Loucy (cell line): ENCODE results near the gene ARHGAP42.

ENCODE experiments used
- H2AFZ ChIP-seq: fragments of 200-600 bp; sonication (generic); 2 replicates; pipeline ENCODE4 v1.6.0; 2016; ENCODE audit warnings: antibody characterized with exemption, mild to moderate bottlenecking, low read length, moderate library complexity
- H3F3A ChIP-seq: fragments of 200-600 bp; 2 replicates; pipeline ENCODE4 v1.6.0; 2016; ENCODE audit warnings: antibody characterized with exemption, low read depth, mild to moderate bottlenecking
- H3K27me3 ChIP-seq: fragments of 200-600 bp; sonication (generic); 2 replicates; pipeline ENCODE4 v1.6.1; 2014; ENCODE audit warnings: low read length, mild to moderate bottlenecking; ENCODE audit not compliant: insufficient read depth, poor library complexity, severe bottlenecking
- H3K36me3 ChIP-seq: fragments of 200-600 bp; sonication (generic); 2 replicates; pipeline ENCODE4 v1.6.1; 2016; ENCODE audit warnings: low read length; ENCODE audit not compliant: insufficient read depth
- H3K4me1 ChIP-seq: fragments of 200-600 bp; sonication (generic); 2 replicates; pipeline ENCODE4 v1.5.1; 2014; ENCODE audit warnings: low read length, mild to moderate bottlenecking; ENCODE audit not compliant: insufficient read depth, poor library complexity, severe bottlenecking
- H3K4me2 ChIP-seq: fragments of 200-600 bp; sonication (generic); 2 replicates; pipeline ENCODE4 v1.6.0; 2014; ENCODE audit warnings: antibody characterized with exemption, low read length, low read depth, mild to moderate bottlenecking; ENCODE audit not compliant: poor library complexity, severe bottlenecking
- H3K4me3 ChIP-seq: fragments of 200-600 bp; sonication (generic); 2 replicates; pipeline ENCODE4 v1.5.1; 2014; ENCODE audit warnings: low read length, mild to moderate bottlenecking, mixed read lengths; ENCODE audit not compliant: poor library complexity, severe bottlenecking
- H3K79me2 ChIP-seq: fragments of 200-600 bp; sonication (generic); 2 replicates; pipeline ENCODE4 v1.6.1; 2014; ENCODE audit warnings: low read length; ENCODE audit not compliant: insufficient read depth
- H3K9ac ChIP-seq: fragments of 200-600 bp; sonication (generic); 2 replicates; pipeline ENCODE4 v1.6.0; 2014; ENCODE audit warnings: mild to moderate bottlenecking, low read depth, low read length, moderate library complexity; ENCODE audit not compliant: poor library complexity, severe bottlenecking
- H3K9me2 ChIP-seq: fragments of 200-600 bp; sonication (generic); replicated peaks from 2 replicates; pipeline ENCODE4 v1.6.1; 2016; ENCODE audit warnings: low read depth, low read length, mixed read lengths
- H3K9me3 ChIP-seq: fragments of 200-600 bp; sonication (generic); 2 replicates; pipeline ENCODE4 v1.6.1; 2014; ENCODE audit warnings: mild to moderate bottlenecking, antibody characterized with exemption, low read length, low read depth; ENCODE audit not compliant: insufficient read depth
- H4K20me1 ChIP-seq: fragments of 200-600 bp; sonication (generic); 2 replicates; pipeline ENCODE4 v1.6.0; 2014; ENCODE audit warnings: antibody characterized with exemption, low read length, mild to moderate bottlenecking; ENCODE audit not compliant: insufficient read depth, poor library complexity, severe bottlenecking
- EZH2phosphoT487 ChIP-seq: fragments of 200-600 bp; IDR thresholded peaks from 2 replicates; pipeline ENCODE4 v1.6.1; 2018; ENCODE audit warnings: antibody characterized with exemption, mild to moderate bottlenecking, moderate library complexity, borderline replicate concordance
- TF ChIP-seq, protein P1 (sequence below): fragments of 200-600 bp; sonication (generic); conservative IDR thresholded peaks from 2 replicates; pipeline ENCODE4 v1.5.1; 2014; ENCODE audit warnings: mild to moderate bottlenecking, antibody characterized with exemption, low read length

Gene ARHGAP42

GRCh38 chr11:100719809-100720221 lies 32.7 kb downstream of the ARHGAP42 start:
- Histone ChIP-seq H3K9me2 (no peaks in the 10 kb centered on the region), H3K79me2 (no peaks in the 10 kb centered on the region), H3K27me3 (no peaks in the 10 kb centered on the region), H2AFZ (no peak overlapping the region), H3K36me3 (no peaks in the 10 kb centered on the region), H4K20me1 (no peaks in the 10 kb centered on the region), H3K4me3 (no peak overlapping the region), H3K4me2 (no peak overlapping the region), H3K9ac (no peak overlapping the region), H3K9me3 (no peaks in the 10 kb centered on the region), H3K4me1 (no peaks in the 10 kb centered on the region), H3F3A (no peaks in the 10 kb centered on the region)
- TF ChIP-seq, protein P1, sequence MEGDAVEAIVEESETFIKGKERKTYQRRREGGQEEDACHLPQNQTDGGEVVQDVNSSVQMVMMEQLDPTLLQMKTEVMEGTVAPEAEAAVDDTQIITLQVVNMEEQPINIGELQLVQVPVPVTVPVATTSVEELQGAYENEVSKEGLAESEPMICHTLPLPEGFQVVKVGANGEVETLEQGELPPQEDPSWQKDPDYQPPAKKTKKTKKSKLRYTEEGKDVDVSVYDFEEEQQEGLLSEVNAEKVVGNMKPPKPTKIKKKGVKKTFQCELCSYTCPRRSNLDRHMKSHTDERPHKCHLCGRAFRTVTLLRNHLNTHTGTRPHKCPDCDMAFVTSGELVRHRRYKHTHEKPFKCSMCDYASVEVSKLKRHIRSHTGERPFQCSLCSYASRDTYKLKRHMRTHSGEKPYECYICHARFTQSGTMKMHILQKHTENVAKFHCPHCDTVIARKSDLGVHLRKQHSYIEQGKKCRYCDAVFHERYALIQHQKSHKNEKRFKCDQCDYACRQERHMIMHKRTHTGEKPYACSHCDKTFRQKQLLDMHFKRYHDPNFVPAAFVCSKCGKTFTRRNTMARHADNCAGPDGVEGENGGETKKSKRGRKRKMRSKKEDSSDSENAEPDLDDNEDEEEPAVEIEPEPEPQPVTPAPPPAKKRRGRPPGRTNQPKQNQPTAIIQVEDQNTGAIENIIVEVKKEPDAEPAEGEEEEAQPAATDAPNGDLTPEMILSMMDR: no peak
- TF ChIP-seq EZH2phosphoT487: no peak

DNA sequence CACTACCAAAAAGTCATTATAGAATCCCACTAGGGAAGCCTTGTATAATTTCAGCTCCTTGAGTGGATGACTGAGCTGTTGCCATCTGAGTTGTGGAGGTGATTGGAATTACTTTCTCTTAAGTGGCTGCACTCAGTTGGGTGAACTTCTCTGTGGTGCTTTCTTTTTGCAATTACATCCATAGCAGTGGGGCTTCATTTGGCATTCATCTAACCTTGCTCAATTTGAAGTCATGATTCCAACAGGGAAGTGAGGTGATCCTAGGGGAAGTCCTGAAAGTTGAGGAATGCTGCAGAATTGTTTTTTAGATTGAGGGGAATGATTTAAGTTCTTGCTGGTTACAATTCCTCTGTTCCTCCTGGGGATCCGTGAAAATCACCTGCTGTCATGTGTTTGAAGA lies 39.6 kb downstream of the ARHGAP42 start:
- no peak overlapping the region for H3K4me2 ChIP-seq
- no peaks in the 10 kb centered on the region for H3K9me3 ChIP-seq
- H3K4me3 ChIP-seq: no peak overlapping the region
- H3F3A ChIP-seq: no peaks in the 10 kb centered on the region
- no peaks in the 10 kb centered on the region for H3K27me3 ChIP-seq
- TF ChIP-seq, protein P1: no peak
- TF ChIP-seq EZH2phosphoT487: no peak
- H3K4me1 ChIP-seq: no peaks in the 10 kb centered on the region
- no peaks in the 10 kb centered on the region for H3K79me2 ChIP-seq
- no peak overlapping the region for H2AFZ ChIP-seq
- H3K36me3 ChIP-seq: no peaks in the 10 kb centered on the region
- no peaks in the 10 kb centered on the region for H4K20me1 ChIP-seq
- H3K9ac ChIP-seq: no peak overlapping the region
- no peaks in the 10 kb centered on the region for H3K9me2 ChIP-seq

- Histone ChIP-seq H3K4me2 (no peak overlapping the region), H2AFZ (no peak overlapping the region), H3K9me2 (no peaks in the 10 kb centered on the region), H3K27me3 (no peaks in the 10 kb centered on the region), H3K9ac (no peak overlapping the region), H3K36me3 (no peaks in the 10 kb centered on the region), H4K20me1 (no peaks in the 10 kb centered on the region), H3K79me2 (no peaks in the 10 kb centered on the region), H3F3A (no peaks in the 10 kb centered on the region), H3K4me3 (no peak overlapping the region), H3K4me1 (no peaks in the 10 kb centered on the region), H3K9me3 (no peaks in the 10 kb centered on the region)
- TF ChIP-seq EZH2phosphoT487: no peak
Measured at GRCh38 chr11:100727410-100727809, 40.3 kb downstream of the ARHGAP42 start.

DNA sequence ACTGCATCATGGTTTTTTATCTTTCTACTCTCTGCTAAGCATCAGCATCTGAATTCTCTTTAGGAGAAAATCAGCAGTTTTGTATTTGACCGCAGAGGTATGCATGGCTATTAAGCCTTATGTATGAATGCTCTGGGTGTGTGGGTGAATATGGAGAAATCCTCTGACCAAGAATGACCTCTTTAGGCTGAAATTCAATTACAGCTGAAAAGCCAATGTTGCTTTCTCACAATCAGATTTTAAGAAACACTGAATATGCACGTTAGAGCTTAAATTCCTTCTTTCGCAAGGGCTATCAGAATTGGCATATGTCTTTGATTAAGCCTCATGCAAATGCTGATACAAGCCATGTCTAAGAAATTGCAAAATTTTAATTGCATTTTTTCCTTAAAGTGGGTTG lies 43.2 kb downstream of the ARHGAP42 start:
- Histone ChIP-seq H4K20me1 (no peaks in the 10 kb centered on the region), H3K9me2 (no peaks in the 10 kb centered on the region), H3K4me2 (no peak overlapping the region), H3K4me1 (no peaks in the 10 kb centered on the region), H3K9ac (no peak overlapping the region), H3K4me3 (no peak overlapping the region), H2AFZ (no peak overlapping the region), H3F3A (no peaks in the 10 kb centered on the region), H3K9me3 (no peaks in the 10 kb centered on the region), H3K79me2 (no peaks in the 10 kb centered on the region), H3K27me3 (no peaks in the 10 kb centered on the region), H3K36me3 (no peaks in the 10 kb centered on the region)
- no peak for TF ChIP-seq EZH2phosphoT487
- TF ChIP-seq, protein P1: no peak
